ENCODE results near the gene LRRC8A. TPM values are rescaled to one million over a fixed set of nuclear protein-coding genes. Genes with fewer than 3 reads are reported as not detected.

The LRRC8A gene
- total RNA-seq, 2 donors from 2014 or later: 45.3 to 65.9 TPM

DNA sequence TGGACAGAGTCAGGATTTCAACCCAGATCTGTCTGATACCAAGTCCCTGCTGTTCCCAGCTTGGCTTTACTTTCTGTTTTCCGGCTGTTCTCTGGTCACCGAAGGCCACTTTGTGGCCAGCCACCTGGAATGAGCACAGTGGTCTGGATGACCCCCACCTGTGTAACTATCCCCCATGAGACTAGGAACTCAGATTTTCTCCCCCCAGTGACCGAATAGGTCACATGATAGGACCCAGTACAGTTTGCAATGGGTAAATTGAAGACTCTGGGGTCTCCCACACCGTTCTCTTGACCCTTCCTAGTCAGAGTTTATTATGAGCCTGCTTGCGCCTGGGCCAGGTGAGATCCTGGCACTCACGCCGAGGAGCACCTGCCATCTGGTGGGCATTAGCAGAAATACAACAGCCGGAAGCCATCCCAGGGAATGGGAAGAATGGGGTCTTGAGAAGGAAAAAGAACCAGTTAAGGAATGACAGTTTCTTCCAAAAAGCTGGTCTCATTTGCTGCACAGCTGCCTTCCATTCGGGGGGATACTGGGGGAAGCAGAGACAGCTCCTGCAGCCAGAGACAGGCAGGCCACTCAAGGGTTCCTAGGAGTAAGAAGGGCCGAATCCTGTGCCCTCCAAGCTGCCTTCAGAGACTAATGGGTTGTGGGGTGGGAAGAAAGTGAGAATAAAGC lies 45.9 kb downstream of the LRRC8A start:
- Histone ChIP-seq H3K4me1 (peaks cover 0 to 7% of the 10 kb centered on the region in 2 donors), H3K27me3 (no peaks in the 10 kb centered on the region), H3K9me3 (no peaks in the 10 kb centered on the region), H3K36me3 (no peaks in the 10 kb centered on the region), H3K27ac (no peak overlapping the region), H3K4me3 (no peak overlapping the region)
- TF ChIP-seq, protein P1, sequence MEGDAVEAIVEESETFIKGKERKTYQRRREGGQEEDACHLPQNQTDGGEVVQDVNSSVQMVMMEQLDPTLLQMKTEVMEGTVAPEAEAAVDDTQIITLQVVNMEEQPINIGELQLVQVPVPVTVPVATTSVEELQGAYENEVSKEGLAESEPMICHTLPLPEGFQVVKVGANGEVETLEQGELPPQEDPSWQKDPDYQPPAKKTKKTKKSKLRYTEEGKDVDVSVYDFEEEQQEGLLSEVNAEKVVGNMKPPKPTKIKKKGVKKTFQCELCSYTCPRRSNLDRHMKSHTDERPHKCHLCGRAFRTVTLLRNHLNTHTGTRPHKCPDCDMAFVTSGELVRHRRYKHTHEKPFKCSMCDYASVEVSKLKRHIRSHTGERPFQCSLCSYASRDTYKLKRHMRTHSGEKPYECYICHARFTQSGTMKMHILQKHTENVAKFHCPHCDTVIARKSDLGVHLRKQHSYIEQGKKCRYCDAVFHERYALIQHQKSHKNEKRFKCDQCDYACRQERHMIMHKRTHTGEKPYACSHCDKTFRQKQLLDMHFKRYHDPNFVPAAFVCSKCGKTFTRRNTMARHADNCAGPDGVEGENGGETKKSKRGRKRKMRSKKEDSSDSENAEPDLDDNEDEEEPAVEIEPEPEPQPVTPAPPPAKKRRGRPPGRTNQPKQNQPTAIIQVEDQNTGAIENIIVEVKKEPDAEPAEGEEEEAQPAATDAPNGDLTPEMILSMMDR (IDR thresholded peaks at IDR 0.05): peak; percentile 67 to 90
- no peak for DNase-seq (ENCODE audit: low spot score)

DNA sequence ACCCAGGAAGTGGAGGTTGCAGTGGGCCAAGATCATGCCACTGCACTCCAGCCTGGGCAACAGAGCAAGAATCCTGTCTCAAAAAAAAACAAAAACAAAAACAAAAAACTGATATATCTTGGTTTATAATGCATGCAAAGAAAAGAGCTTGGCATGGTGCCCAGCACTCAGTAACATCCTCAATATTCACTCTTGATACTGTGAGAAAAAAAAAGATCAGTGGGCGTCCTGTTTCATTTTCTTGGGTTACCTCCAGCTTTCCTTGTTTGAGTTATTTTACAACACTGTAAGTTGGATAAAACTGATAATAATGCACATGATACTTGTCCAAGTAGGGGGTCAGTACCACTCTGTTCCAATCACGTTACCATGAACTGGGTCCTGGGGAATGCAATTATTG lies 46.7 kb downstream of the LRRC8A start:
- TF ChIP-seq, protein P1 (IDR thresholded peaks at IDR 0.05): no peak

DNA sequence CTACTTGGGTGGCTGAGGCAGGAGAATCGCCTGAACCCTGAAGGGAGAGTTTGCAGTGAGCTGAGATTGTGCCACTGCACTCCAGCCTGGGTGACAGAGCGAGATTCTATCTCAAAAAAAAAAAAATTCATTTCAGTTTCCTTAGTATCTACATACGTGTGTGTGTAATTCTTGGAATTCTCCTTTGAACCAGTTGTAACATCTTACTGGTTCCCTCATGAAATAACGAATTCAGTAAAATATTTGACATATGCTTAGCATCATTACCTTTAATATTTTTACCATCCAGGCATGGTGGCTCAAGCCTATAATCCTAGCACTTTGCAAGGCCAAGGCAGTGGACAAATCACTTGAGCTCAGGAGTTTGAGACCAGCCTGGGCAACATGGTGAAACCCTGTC lies 47.6 kb downstream of the LRRC8A start:
- no peak for DNase-seq (ENCODE audit: low spot score)
- Histone ChIP-seq H3K27me3 (no peaks in the 10 kb centered on the region), H3K36me3 (no peaks in the 10 kb centered on the region), H3K4me1 (peaks cover 0 to 5% of the 10 kb centered on the region in 2 donors), H3K4me3 (no peak overlapping the region), H3K27ac (no peak overlapping the region), H3K9me3 (no peaks in the 10 kb centered on the region)
- TF ChIP-seq, protein P1 (IDR thresholded peaks at IDR 0.05): no peak

More for the DNA sequence above, 46.7 kb downstream of the LRRC8A start:
- H3K27ac ChIP-seq: no peak overlapping the region
- H3K4me3 ChIP-seq: no peak overlapping the region
- no peaks in the 10 kb centered on the region for H3K36me3 ChIP-seq
- peaks cover 0 to 5% of the 10 kb centered on the region in 2 donors for H3K4me1 ChIP-seq
- no peaks in the 10 kb centered on the region for H3K27me3 ChIP-seq
- no peaks in the 10 kb centered on the region for H3K9me3 ChIP-seq
- no peak for DNase-seq (ENCODE audit: low spot score)

DNA sequence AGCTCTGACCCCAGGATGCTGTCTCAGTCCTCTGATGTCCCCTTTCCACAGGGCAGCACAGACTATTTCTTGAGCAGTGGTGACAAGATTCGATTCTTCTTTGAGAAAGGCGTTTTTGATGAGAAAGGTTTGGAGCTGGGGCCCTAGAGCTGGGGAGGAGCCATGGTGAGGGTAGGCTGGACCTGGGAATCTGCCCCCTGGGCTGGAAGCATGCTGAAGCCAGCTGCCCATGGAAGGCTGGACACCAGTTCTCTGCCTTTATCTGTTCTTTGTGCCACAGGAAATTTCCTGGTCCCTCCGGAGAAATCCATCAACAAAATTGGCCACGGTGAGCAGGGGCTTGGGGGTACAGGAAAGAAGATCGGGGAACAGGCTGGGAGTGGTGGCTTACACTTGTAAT lies 51.8 kb downstream of the LRRC8A start:
- Histone ChIP-seq H3K4me1 (no peaks in the 10 kb centered on the region), H3K9me3 (no peaks in the 10 kb centered on the region), H3K36me3 (no peaks in the 10 kb centered on the region), H3K27ac (no peak overlapping the region), H3K27me3 (no peaks in the 10 kb centered on the region), H3K4me3 (no peak overlapping the region)
- no peak for DNase-seq (ENCODE audit: low spot score)
- TF ChIP-seq, protein P1 (IDR thresholded peaks at IDR 0.05): no peak

DNA sequence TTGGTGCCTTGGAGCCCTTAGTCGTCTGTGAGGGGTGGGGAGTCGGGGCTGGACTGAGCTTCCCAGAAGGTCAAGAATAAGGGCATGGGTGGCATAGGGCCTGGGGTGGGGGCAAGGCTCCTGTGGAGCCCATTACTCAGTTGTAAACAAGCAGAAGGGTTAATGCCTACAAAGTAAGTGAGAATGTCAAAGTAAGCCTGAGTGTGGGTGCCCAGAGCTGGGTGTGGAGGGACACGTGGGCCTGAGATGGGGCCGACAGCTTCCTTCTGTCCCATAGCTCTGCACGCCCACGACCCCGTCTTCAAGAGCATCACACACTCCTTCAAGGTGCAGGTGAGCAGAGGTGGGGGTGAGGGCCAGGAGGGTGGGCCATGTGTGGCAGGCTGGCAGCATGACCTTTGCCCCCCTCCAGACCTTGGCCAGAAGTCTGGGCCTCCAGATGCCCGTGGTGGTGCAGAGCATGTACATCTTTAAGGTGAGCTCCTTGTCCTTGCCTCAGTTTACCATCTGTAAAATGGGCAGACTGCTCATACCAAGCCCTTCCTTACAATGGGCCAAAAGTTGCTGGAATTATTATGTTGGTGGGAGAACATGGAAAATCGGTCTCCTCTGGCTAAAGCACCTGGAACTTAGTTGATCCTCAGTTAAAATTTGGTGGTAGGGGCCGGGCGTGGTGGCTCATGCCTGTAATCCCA lies 54.4 kb downstream of the LRRC8A start:
- Histone ChIP-seq H3K4me3 (no peak overlapping the region), H3K36me3 (peaks cover under 1% of the 10 kb centered on the region), H3K27ac (no peak overlapping the region), H3K27me3 (no peaks in the 10 kb centered on the region), H3K4me1 (peaks cover 0 to 12% of the 10 kb centered on the region in 2 donors), H3K9me3 (no peaks in the 10 kb centered on the region)
- TF ChIP-seq, protein P1 (IDR thresholded peaks at IDR 0.05): no peak
- DNase-seq (ENCODE audit: low spot score): no peak
